ENCODE data around the gene DTX3L. TPM values are rescaled to one million over a fixed set of nuclear protein-coding genes. Genes with fewer than 3 reads are reported as not detected.
"Not testable (repeated sequence)": the region's sequence is repeated elsewhere in the genome, so short reads cannot be mapped to it uniquely, and the experiment has no call there.

Gene DTX3L
- total RNA-seq, 1 donor = 39.6 TPM

DNA sequence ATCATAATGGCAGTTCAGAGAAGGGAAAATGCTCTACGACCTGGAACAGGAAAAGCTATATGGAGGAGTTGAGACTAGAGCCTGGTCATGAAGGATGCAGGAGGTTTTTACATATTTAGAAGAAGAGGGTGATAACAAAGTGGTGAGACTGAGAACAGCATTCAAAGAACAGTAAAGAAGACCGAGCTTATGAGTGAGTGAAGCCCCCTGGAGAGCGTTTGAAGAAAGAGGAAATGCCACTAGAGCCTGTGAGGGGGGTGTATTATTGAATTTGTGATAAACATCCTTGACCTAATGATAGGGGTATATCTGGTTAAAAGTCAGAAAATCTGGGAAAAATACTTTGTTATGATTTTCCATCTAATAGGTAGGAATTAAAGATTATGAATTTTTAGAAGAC lies 4.2 kb upstream of the DTX3L start:
- TF ChIP-seq, protein P1, sequence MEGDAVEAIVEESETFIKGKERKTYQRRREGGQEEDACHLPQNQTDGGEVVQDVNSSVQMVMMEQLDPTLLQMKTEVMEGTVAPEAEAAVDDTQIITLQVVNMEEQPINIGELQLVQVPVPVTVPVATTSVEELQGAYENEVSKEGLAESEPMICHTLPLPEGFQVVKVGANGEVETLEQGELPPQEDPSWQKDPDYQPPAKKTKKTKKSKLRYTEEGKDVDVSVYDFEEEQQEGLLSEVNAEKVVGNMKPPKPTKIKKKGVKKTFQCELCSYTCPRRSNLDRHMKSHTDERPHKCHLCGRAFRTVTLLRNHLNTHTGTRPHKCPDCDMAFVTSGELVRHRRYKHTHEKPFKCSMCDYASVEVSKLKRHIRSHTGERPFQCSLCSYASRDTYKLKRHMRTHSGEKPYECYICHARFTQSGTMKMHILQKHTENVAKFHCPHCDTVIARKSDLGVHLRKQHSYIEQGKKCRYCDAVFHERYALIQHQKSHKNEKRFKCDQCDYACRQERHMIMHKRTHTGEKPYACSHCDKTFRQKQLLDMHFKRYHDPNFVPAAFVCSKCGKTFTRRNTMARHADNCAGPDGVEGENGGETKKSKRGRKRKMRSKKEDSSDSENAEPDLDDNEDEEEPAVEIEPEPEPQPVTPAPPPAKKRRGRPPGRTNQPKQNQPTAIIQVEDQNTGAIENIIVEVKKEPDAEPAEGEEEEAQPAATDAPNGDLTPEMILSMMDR (IDR thresholded peaks at IDR 0.05; ENCODE audit: insufficient read depth, low read length) = no peak
- no peak for DNase-seq (ENCODE audit: low read depth)
- H3K4me3 ChIP-seq (ENCODE audit: low read depth, low read length) = no peak overlapping the region

DNA sequence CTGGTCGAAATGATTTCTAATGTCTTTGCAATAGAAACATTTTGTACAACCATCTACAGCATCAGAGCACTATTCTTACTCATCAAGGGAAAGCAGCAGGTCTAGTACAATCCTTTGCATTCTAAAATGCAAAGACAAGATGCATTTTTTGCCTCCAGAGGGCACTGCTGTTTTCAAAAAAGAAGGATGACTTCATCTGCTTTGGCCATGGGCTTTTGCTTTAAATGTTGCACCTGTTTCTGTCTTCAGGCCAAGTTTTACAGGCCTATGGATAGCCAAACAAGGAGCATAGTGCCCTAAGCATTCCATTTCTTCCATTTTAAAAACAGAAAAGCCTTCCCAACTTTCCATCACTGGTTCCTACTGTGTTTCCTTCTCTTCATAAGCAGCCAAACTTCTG lies 3.5 kb upstream of the DTX3L start:
- TF ChIP-seq, protein P1 (IDR thresholded peaks at IDR 0.05; ENCODE audit: insufficient read depth, low read length) = peak; percentile 62
- no peak overlapping the region for H3K4me3 ChIP-seq (ENCODE audit: low read depth, low read length)
- DNase-seq (ENCODE audit: low read depth) = peak; percentile 77

DNA sequence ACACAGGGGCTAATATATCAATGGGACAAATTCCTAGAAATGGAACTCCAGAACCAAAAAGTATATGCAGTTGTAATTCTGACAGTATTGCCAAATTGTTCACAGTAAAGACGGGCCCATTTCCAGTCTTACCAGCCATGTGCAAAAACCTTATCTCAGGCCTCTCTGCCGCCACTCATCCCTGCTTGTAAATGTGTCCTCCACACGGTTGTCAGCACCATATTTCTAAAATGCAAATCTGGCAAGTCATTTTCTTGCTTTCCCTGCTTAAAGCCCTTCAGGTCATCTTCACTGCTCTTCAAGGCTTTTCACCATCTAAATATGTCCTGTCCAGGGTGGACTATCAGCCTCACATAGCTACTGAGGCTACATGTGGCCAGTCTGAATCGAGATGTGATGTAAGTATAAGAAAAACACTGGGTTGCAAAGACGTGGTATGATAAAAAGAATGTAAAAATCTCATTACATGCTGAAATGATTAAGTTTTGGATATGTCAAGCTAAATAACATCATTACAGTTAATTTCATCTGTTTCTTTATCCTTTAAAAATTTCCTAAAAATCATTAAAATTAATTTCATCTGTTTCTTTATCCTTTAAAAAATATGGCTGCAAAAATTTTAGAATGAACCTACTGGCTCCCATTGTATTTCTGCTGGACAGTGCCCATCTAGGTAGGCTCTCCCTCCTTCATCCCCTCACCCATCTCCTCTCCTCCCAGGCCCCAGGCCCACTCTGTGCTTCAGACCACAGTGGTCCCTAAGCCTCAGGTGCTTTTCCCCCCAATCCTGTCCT lies 1.0 kb upstream of the DTX3L start:
- TF ChIP-seq, protein P1 (IDR thresholded peaks at IDR 0.05; ENCODE audit: insufficient read depth, low read length) = no peak
- DNase-seq (ENCODE audit: low read depth) = peak; percentile 31
- H3K4me3 ChIP-seq (ENCODE audit: low read depth, low read length) = peak overlapping the region; percentile 85

GRCh38 chr3:122563717-122564025 lies 467 bp upstream of the DTX3L start:
- peak overlapping the region; percentile 85 for H3K4me3 ChIP-seq (ENCODE audit: low read depth, low read length)
- DNase-seq (ENCODE audit: low read depth) = peak; percentile 32
- TF ChIP-seq, protein P1 (IDR thresholded peaks at IDR 0.05; ENCODE audit: insufficient read depth, low read length) = no peak

GRCh38 chr3:122568131-122568530 lies 4.0 kb downstream of the DTX3L start:
- not testable (repeated sequence) for H3K4me3 ChIP-seq (ENCODE audit: low read depth, low read length)

DNA sequence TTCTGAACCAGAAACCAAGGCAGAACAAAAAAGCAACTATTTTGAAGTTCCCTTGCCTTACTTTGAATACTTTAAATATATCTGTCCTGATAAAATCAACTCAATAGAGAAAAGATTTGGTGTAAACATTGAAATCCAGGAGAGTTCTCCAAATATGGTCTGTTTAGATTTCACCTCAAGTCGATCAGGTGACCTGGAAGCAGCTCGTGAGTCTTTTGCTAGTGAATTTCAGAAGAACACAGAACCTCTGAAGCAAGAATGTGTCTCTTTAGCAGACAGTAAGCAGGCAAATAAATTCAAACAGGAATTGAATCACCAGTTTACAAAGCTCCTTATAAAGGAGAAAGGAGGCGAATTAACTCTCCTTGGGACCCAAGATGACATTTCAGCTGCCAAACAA lies 4.6 kb downstream of the DTX3L start:
- H3K4me3 ChIP-seq (ENCODE audit: low read depth, low read length) = no peak overlapping the region
- TF ChIP-seq, protein P1 (IDR thresholded peaks at IDR 0.05; ENCODE audit: insufficient read depth, low read length) = no peak
- no peak for DNase-seq (ENCODE audit: low read depth)

More at GRCh38 chr3:122568131-122568530, 4.0 kb downstream of the DTX3L start:
- DNase-seq (ENCODE audit: low read depth) = not testable (repeated sequence)

DNA sequence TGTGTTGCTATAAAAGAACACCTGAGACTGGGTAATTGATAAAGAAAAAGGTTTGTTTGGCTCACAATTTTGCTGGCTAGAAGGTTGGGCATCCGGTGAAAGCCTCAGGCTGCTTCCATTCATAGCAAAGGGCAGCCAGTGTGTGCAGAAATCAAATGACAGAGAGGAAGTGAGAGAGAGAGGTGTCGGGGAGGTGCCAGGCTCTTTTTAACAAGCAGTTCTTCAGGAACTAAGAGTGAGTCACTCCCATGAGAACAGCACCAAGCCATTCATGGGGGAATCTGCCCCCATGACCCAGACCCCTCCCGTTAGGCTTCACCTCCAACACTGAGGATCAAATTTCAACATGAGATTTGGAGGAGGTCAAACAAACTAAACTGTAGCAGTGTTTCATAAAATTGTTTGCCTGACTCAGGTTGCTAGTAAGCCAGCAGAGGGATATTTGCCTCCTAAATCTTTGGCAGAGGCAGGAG lies 8.8 kb downstream of the DTX3L start:
- H3K4me3 ChIP-seq (ENCODE audit: low read depth, low read length) = no peak overlapping the region
- TF ChIP-seq, protein P1 (IDR thresholded peaks at IDR 0.05; ENCODE audit: insufficient read depth, low read length) = no peak
- DNase-seq (ENCODE audit: low read depth) = peak; percentile 51

Measured in fibroblast of the aortic adventitia (primary cell).